Ishikawa (cell line): Measurements from ENCODE around the gene F2R.

Experiments used
- CEBPB ChIP-seq: IDR thresholded peaks from 2 replicates; pipeline ENCODE4 v1.6.1; 2012
- CREB1 ChIP-seq: IDR thresholded peaks from 2 replicates; pipeline ENCODE4 v1.6.1; 2012; ENCODE audit warnings: low read depth
- EGR1 ChIP-seq: IDR thresholded peaks from 2 replicates; pipeline ENCODE4 v1.6.1; 2012
- EP300 ChIP-seq: IDR thresholded peaks from 2 replicates; pipeline ENCODE4 v1.6.1; 2012; ENCODE audit warnings: borderline replicate concordance
- FOXM1 ChIP-seq: IDR thresholded peaks from 2 replicates; pipeline ENCODE4 v1.6.1; 2012; ENCODE audit warnings: low read depth, borderline replicate concordance
- NFIC ChIP-seq: IDR thresholded peaks from 2 replicates; pipeline ENCODE4 v1.6.1; 2012
- RAD21 ChIP-seq: IDR thresholded peaks from 2 replicates; pipeline ENCODE4 v1.6.1; 2012; ENCODE audit warnings: low read depth
- REST ChIP-seq: IDR thresholded peaks from 2 replicates; pipeline ENCODE4 v1.6.1; 2012; ENCODE audit warnings: low read depth, mild to moderate bottlenecking
- TAF1 ChIP-seq: IDR thresholded peaks from 2 replicates; pipeline ENCODE4 v1.6.1; 2012; ENCODE audit warnings: low read depth, mild to moderate bottlenecking
- TCF12 ChIP-seq: IDR thresholded peaks from 2 replicates; pipeline ENCODE4 v1.6.1; 2012; ENCODE audit warnings: low read depth
- TEAD4 ChIP-seq: IDR thresholded peaks from 2 replicates; pipeline ENCODE4 v1.6.1; 2012
- USF1 ChIP-seq: IDR thresholded peaks from 2 replicates; pipeline ENCODE4 v1.6.1; 2012
- YY1 ChIP-seq: IDR thresholded peaks from 2 replicates; pipeline ENCODE4 v1.6.1; 2012; ENCODE audit warnings: low read depth
- ZBTB7A ChIP-seq: IDR thresholded peaks from 2 replicates; pipeline ENCODE4 v1.6.1; 2012; ENCODE audit warnings: low read depth
- TF ChIP-seq, protein P1 (sequence below): IDR thresholded peaks from 2 replicates; pipeline ENCODE4 v1.6.1; 2012

The F2R gene

DNA sequence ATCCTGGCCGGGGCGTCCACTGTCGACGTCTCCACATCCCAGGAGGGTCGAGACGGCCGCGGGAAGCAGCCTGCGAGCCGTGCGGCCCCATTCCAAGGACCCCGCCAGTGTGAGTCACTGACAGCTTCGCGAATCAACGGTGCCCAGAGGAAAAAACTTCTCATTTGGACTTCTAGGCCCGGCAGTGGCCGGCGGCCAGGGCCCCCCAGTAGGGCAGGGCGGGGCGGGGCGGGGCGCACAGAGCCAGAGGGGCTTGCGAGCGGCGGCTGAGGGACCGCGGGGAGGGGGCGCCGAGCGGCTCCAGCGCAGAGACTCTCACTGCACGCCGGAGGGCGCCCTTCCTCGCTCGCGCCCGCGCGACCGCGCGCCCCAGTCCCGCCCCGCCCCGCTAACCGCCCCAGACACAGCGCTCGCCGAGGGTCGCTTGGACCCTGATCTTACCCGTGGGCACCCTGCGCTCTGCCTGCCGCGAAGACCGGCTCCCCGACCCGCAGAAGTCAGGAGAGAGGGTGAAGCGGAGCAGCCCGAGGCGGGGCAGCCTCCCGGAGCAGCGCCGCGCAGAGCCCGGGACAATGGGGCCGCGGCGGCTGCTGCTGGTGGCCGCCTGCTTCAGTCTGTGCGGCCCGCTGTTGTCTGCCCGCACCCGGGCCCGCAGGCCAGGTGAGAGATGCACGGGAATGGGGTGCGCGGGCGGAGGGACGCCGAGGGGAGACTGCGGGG lies at the start of gene F2R:
Gene F2R, plus strand, starts transcription at position 391 of the 720 bp plus-strand sequence. Its CDS starts 182 bp downstream, at position 573.
- TF ChIP-seq, protein P1, sequence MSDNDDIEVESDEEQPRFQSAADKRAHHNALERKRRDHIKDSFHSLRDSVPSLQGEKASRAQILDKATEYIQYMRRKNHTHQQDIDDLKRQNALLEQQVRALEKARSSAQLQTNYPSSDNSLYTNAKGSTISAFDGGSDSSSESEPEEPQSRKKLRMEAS, result no peak
- peak; percentile 90 for TF ChIP-seq ZBTB7A
- no peak for TF ChIP-seq TCF12
- TF ChIP-seq NFIC, result no peak
- no peak for TF ChIP-seq USF1
- TF ChIP-seq CREB1, result no peak
- TF ChIP-seq EP300, result no peak; the same call in 1 of the 2 replicates
- TF ChIP-seq TAF1, result no peak
- TF ChIP-seq YY1, result no peak
- TF ChIP-seq CEBPB, result no peak
- no peak for TF ChIP-seq FOXM1
- TF ChIP-seq TEAD4, result no peak
- no peak for TF ChIP-seq EGR1
- no peak for TF ChIP-seq REST
- TF ChIP-seq RAD21, result peak; percentile 23; the same call in 1 of the 2 replicates

GRCh38 chr5:76667495-76667894 lies 48.4 kb upstream of the F2R start:
- no peak for TF ChIP-seq CEBPB
- no peak for TF ChIP-seq EGR1
- no peak for TF ChIP-seq USF1
- TF ChIP-seq EP300, result no peak
- no peak for TF ChIP-seq REST
- TF ChIP-seq YY1, result no peak
- TF ChIP-seq TEAD4, result no peak
- TF ChIP-seq RAD21, result no peak
- no peak for TF ChIP-seq FOXM1
- TF ChIP-seq NFIC, result no peak
- TF ChIP-seq TAF1, result no peak
- TF ChIP-seq, protein P1, result no peak

DNA sequence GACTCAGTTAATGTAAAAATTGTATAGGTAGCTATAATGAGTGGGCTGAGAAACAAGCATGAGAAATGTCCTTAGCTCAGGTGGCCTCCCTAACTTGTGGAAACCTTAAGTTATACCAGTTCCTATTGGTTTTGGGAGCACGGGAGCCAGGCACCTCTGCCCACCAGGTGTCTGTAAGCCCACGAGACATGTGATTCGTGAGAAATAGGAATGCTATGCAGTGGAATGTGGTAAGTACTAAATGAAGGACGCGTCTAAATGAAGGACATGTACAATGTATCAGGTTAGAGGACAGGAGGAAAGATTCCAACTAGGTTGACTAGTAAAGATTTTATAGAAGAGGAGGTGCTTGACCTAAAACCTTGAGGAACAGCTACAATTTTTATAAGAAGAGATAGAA lies 46.7 kb upstream of the F2R start:
- TF ChIP-seq, protein P1, result no peak
- TF ChIP-seq ZBTB7A, result no peak
- no peak for TF ChIP-seq RAD21
- TF ChIP-seq YY1, result no peak
- TF ChIP-seq TCF12, result no peak
- TF ChIP-seq EGR1, result no peak
- no peak for TF ChIP-seq NFIC
- TF ChIP-seq CEBPB, result no peak
- TF ChIP-seq FOXM1, result no peak
- TF ChIP-seq TEAD4, result no peak
- TF ChIP-seq EP300, result no peak
- no peak for TF ChIP-seq USF1
- TF ChIP-seq REST, result no peak
- no peak for TF ChIP-seq CREB1
- TF ChIP-seq TAF1, result no peak

DNA sequence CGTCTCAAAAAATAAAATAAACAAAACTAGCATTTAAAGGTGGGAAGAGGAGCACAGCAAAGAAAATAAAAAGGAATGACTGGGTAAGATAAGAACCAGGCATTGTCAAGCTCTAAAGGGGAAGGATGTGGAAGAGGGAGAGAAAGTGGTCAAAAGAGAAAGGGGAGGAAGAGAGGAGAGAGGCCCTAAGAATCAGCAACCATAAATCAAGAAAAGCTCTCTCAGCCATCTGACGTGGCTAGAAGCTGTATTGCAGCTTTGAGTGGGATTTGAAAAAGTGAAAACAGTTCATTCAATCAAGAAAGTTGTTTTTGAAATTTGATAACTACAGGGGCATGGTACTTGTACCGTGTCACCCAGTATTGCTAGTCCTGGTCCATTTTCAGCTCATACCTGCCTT lies 45.4 kb upstream of the F2R start:
- TF ChIP-seq USF1 (no peak), ZBTB7A (no peak), CEBPB (no peak), RAD21 (no peak), EGR1 (no peak), EP300 (no peak), CREB1 (no peak), FOXM1 (no peak), NFIC (no peak), REST (no peak), TEAD4 (no peak), YY1 (no peak), TAF1 (no peak), TCF12 (no peak)
- TF ChIP-seq, protein P1, result no peak
